H9 (cell line): Measurements from ENCODE around the gene KIF18B. TPM values are rescaled to one million over a fixed set of nuclear protein-coding genes. Genes with fewer than 3 reads are reported as not detected.

Source experiments
- DNase-seq: peaks from one replicate; pipeline ENCODE4 v3.0.0-alpha.2; 2017
- H2AFZ ChIP-seq: one replicate; pipeline ENCODE4 v1.6.1; 2013; ENCODE audit warnings: mild to moderate bottlenecking, low read length, control low read depth, moderate library complexity
- H2AK5ac ChIP-seq: 2 replicates; pipeline ENCODE4 v1.6.1; 2013; ENCODE audit warnings: low read length, control low read depth, mixed read lengths; ENCODE audit not compliant: insufficient read length
- H2BK120ac ChIP-seq: one replicate; pipeline ENCODE4 v1.6.1; 2013; ENCODE audit warnings: low read depth, mild to moderate bottlenecking, low read length, control low read depth, inconsistent platforms; ENCODE audit not compliant: poor library complexity, severe bottlenecking
- H2BK12ac ChIP-seq: 2 replicates; pipeline ENCODE4 v1.6.1; 2013; ENCODE audit warnings: low read length, control low read depth, mixed read lengths, low read depth; ENCODE audit not compliant: insufficient read length
- H2BK15ac ChIP-seq: 2 replicates; pipeline ENCODE4 v1.6.1; 2013; ENCODE audit warnings: low read depth, low read length, control low read depth
- H2BK20ac ChIP-seq: one replicate; pipeline ENCODE4 v1.6.1; 2013; ENCODE audit warnings: low read depth, mild to moderate bottlenecking, low read length, control low read depth, inconsistent platforms; ENCODE audit not compliant: poor library complexity, severe bottlenecking
- H2BK5ac ChIP-seq: 2 replicates; pipeline ENCODE4 v1.6.1; 2013; ENCODE audit warnings: low read length, control low read depth, mixed read lengths; ENCODE audit not compliant: insufficient read length
- H3K14ac ChIP-seq: 2 replicates; pipeline ENCODE4 v1.6.1; 2013; ENCODE audit warnings: low read length, control low read depth; ENCODE audit not compliant: insufficient read depth
- H3K18ac ChIP-seq: 2 replicates; pipeline ENCODE4 v1.6.1; 2013; ENCODE audit warnings: low read depth, mild to moderate bottlenecking, mixed read lengths, low read length, control low read depth; ENCODE audit not compliant: insufficient read length
- H3K23ac ChIP-seq: 2 replicates; pipeline ENCODE4 v1.6.1; 2013; ENCODE audit warnings: low read length, control low read depth, mixed read lengths, low read depth; ENCODE audit not compliant: insufficient read length
- H3K23me2 ChIP-seq: 2 replicates; pipeline ENCODE4 v1.6.1; 2013; ENCODE audit warnings: low read depth, mild to moderate bottlenecking, mixed read lengths, low read length, control low read depth; ENCODE audit not compliant: insufficient read length, poor library complexity, severe bottlenecking
- H3K27ac ChIP-seq: 2 replicates; pipeline ENCODE4 v1.5.1; 2013; ENCODE audit warnings: low read length, control low read depth, mixed read lengths, low read depth; ENCODE audit not compliant: insufficient read length
- H3K27me3 ChIP-seq: 2 replicates; pipeline ENCODE4 v1.6.1; 2013; ENCODE audit warnings: low read length, control low read depth, inconsistent platforms; ENCODE audit not compliant: insufficient read depth
- H3K4ac ChIP-seq: 2 replicates; pipeline ENCODE4 v1.6.1; 2013; ENCODE audit warnings: low read depth, mild to moderate bottlenecking, control low read depth, inconsistent platforms, low read length, moderate library complexity
- H3K4me1 ChIP-seq: 2 replicates; pipeline ENCODE4 v1.6.1; 2013; ENCODE audit warnings: low read length, control low read depth, inconsistent platforms; ENCODE audit not compliant: insufficient read depth
- H3K4me2 ChIP-seq: 2 replicates; pipeline ENCODE4 v1.6.1; 2013; ENCODE audit warnings: low read length, control low read depth, mixed read lengths; ENCODE audit not compliant: insufficient read length, insufficient read depth
- H3K56ac ChIP-seq: 2 replicates; pipeline ENCODE4 v1.6.1; 2013; ENCODE audit warnings: low read depth, mild to moderate bottlenecking, mixed read lengths, low read length, control low read depth; ENCODE audit not compliant: insufficient read length
- H3K79me1 ChIP-seq: 2 replicates; pipeline ENCODE4 v1.6.1; 2013; ENCODE audit warnings: low read depth, mild to moderate bottlenecking, moderate library complexity, low read length, control low read depth, inconsistent platforms; ENCODE audit not compliant: insufficient read depth, poor library complexity, severe bottlenecking
- H3K79me2 ChIP-seq: 2 replicates; pipeline ENCODE4 v1.6.1; 2013; ENCODE audit warnings: low read length, control low read depth, inconsistent platforms; ENCODE audit not compliant: insufficient read depth
- H3K9ac ChIP-seq: 2 replicates; pipeline ENCODE4 v1.6.1; 2013; ENCODE audit warnings: low read length, control low read depth, mixed read lengths; ENCODE audit not compliant: insufficient read length; ENCODE audit errors: extremely low read depth
- H3K9me3 ChIP-seq: one replicate; pipeline ENCODE4 v1.6.1; 2013; ENCODE audit warnings: low read depth, low read length, inconsistent platforms; ENCODE audit not compliant: control insufficient read depth
- H3T11ph ChIP-seq: one replicate; pipeline ENCODE4 v1.6.1; 2013; ENCODE audit warnings: mild to moderate bottlenecking, low read length, control low read depth, inconsistent platforms
- H4K20me1 ChIP-seq: one replicate; pipeline ENCODE4 v1.6.1; 2013; ENCODE audit not compliant: control insufficient read depth, insufficient read length, insufficient read depth
- H4K5ac ChIP-seq: 2 replicates; pipeline ENCODE4 v1.6.1; 2013; ENCODE audit warnings: low read depth, mild to moderate bottlenecking, mixed read lengths, low read length, control low read depth; ENCODE audit not compliant: insufficient read length
- H4K8ac ChIP-seq: replicated peaks from 2 replicates; pipeline ENCODE4 v1.6.1; 2013; ENCODE audit warnings: low read length, control low read depth, mixed read lengths, low read depth; ENCODE audit not compliant: insufficient read length
- H4K91ac ChIP-seq: 2 replicates; pipeline ENCODE4 v1.6.1; 2013; ENCODE audit warnings: low read depth, mild to moderate bottlenecking, moderate library complexity, mixed read lengths, low read length, control low read depth; ENCODE audit not compliant: insufficient read length
- H3K27ac Mint-ChIP-seq, 3 experiments: 2 replicates in 2 of 3; 3 replicates in 1 of 3; pipeline ENCODE4 v1.8.0; 2020 to 2021; ENCODE audit warnings: mixed read lengths in 3 of 3, mild to moderate bottlenecking in 1 of 3, moderate library complexity in 1 of 3
- H3K27me3 Mint-ChIP-seq: 2 replicates; pipeline ENCODE4 v1.8.0; 2021; ENCODE audit warnings: low read depth, mild to moderate bottlenecking, moderate library complexity, mixed read lengths
- H3K36me3 Mint-ChIP-seq, 3 experiments: 2 replicates in 2 of 3; 3 replicates in 1 of 3; pipeline ENCODE4 v1.8.0; 2020 to 2021; ENCODE audit warnings: low read depth in 3 of 3, mixed read lengths in 3 of 3; ENCODE audit not compliant: insufficient read depth in 1 of 3
- H3K4me1 Mint-ChIP-seq, 2 experiments: 2 replicates each; pipeline ENCODE4 v1.8.0; 2020; ENCODE audit warnings: mixed read lengths in 2 of 2
- H3K4me3 Mint-ChIP-seq, 2 experiments: 2 replicates in 1 of 2; 3 replicates in 1 of 2; pipeline ENCODE4 v1.8.0; 2020 to 2021; ENCODE audit warnings: mild to moderate bottlenecking in 2 of 2, mixed read lengths in 2 of 2, moderate library complexity in 1 of 2
- H3K9me3 Mint-ChIP-seq, 2 experiments: 2 replicates in 1 of 2; 3 replicates in 1 of 2; pipeline ENCODE4 v1.8.0; 2020; ENCODE audit warnings: mild to moderate bottlenecking in 2 of 2, mixed read lengths in 2 of 2, moderate library complexity in 1 of 2
- WGBS: extraction: QIAGEN DNeasy Blood & Tissue Kit; methylation state at CpG from one replicate; pipeline ENCODE4 v1.1.7; 2013; ENCODE audit warnings: missing lambda C conversion rate, low lambda C conversion rate, mixed read lengths; ENCODE audit not compliant: insufficient read length; ENCODE audit errors: extremely low coverage; 5-methylcytosine and 5-hydroxymethylcytosine counted together
- total RNA-seq: library from RNA; stranded (reverse); gene quantifications from 2 replicates; pipeline ENCODE4 v1.2.1, GENCODE V29; 2021
- TF ChIP-seq, protein P1 (sequence below): fragments of 200-600 bp; sonication (generic); conservative IDR thresholded peaks from 3 replicates; pipeline ENCODE4 v1.8.0; 2021; ENCODE audit warnings: antibody characterized with exemption, mild to moderate bottlenecking

The KIF18B gene
- total RNA-seq, 1 experiment from 2014 or later: 51.8 TPM

DNA sequence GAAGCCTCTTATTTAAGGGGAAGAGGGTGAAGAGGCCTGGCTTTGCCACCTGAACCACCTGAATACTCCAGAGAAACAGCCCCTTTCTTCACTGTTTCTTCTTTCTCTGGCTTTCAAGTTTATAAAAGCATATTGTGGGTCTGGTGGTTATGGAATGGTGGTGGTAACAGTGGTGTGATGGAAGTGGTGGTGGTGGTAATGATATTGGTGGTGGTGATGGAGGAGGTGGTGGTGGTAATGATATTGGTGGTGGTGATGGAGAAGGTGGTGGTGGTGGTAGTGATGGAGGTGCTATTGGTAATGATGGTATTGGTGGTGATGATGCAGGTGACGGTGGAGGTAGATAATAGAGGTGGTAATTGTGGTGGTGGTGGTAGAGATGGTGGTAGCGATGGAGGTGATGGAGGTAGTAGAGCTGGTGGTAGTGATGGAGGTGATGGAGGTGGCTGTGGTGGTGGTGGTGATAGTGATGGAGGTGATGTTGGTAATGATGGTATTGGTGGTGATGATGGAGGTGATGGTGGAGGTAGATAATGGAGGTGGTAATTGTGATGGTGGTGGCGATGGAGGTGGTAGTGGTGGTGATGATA, 34.6 kb upstream of the KIF18B start:
- H2AK5ac ChIP-seq: no peak overlapping the region
- no peak overlapping the region for H4K5ac ChIP-seq
- no peak overlapping the region for H3T11ph ChIP-seq
- H3K4ac ChIP-seq: no peak overlapping the region
- H4K91ac ChIP-seq: no peak overlapping the region
- H3K79me2 ChIP-seq: no peaks in the 10 kb centered on the region
- Mint-ChIP-seq H3K9me3 (peaks cover 2 to 3% of the 10 kb centered on the region in 2 experiments; a peak in 2 of 5 replicates), H3K4me3 (no peak overlapping the region; a peak in 1 of 5 replicates), H3K36me3 (no peaks in the 10 kb centered on the region; a peak in 1 of 7 replicates), H3K27me3 (peaks cover 47% of the 10 kb centered on the region), H3K4me1 (peaks cover 10 to 26% of the 10 kb centered on the region in 2 experiments), H3K27ac (no peak overlapping the region)
- H2BK15ac ChIP-seq: no peak overlapping the region
- no peaks in the 10 kb centered on the region; the same call in 1 of the 2 replicates for H3K4me1 ChIP-seq
- DNase-seq: no peak
- no peaks in the 10 kb centered on the region for H3K79me1 ChIP-seq
- H3K9me3 ChIP-seq: no peaks in the 10 kb centered on the region
- no peak overlapping the region for H3K9ac ChIP-seq
- no peak overlapping the region for H3K23ac ChIP-seq
- no peaks in the 10 kb centered on the region for H3K27me3 ChIP-seq
- H2BK120ac ChIP-seq: no peak overlapping the region
- H3K14ac ChIP-seq: no peak overlapping the region
- H3K23me2 ChIP-seq: no peaks in the 10 kb centered on the region
- no peak overlapping the region for H3K4me2 ChIP-seq
- WGBS: 100% methylated on average over 1 of the region's 3 CpGs
- no peak overlapping the region for H3K27ac ChIP-seq
- no peak overlapping the region for H2BK20ac ChIP-seq
- H4K8ac ChIP-seq: peak overlapping the region; percentile 46
- H2AFZ ChIP-seq: no peak overlapping the region
- H3K56ac ChIP-seq: no peak overlapping the region
- no peak overlapping the region for H3K18ac ChIP-seq
- no peak overlapping the region for H2BK12ac ChIP-seq
- TF ChIP-seq, protein P1, sequence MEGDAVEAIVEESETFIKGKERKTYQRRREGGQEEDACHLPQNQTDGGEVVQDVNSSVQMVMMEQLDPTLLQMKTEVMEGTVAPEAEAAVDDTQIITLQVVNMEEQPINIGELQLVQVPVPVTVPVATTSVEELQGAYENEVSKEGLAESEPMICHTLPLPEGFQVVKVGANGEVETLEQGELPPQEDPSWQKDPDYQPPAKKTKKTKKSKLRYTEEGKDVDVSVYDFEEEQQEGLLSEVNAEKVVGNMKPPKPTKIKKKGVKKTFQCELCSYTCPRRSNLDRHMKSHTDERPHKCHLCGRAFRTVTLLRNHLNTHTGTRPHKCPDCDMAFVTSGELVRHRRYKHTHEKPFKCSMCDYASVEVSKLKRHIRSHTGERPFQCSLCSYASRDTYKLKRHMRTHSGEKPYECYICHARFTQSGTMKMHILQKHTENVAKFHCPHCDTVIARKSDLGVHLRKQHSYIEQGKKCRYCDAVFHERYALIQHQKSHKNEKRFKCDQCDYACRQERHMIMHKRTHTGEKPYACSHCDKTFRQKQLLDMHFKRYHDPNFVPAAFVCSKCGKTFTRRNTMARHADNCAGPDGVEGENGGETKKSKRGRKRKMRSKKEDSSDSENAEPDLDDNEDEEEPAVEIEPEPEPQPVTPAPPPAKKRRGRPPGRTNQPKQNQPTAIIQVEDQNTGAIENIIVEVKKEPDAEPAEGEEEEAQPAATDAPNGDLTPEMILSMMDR: no peak
- no peaks in the 10 kb centered on the region for H4K20me1 ChIP-seq
- no peak overlapping the region for H2BK5ac ChIP-seq
